GM18858 (cell line): ENCODE measurements around the gene TEX26.
"Not testable (repeated sequence)": the region's sequence is repeated elsewhere in the genome, so short reads cannot be mapped to it uniquely, and the experiment has no call there.

Experiments
- ATAC-seq: cut with Tn5 transposase; IDR thresholded peaks from one replicate; pipeline ENCODE4 v1.9.1; 2021; ENCODE audit not compliant: unreplicated experiment

TEX26 gene

GRCh38 chr13:30918662-30919405 is 13.6 kb upstream of the TEX26 start:
- ATAC-seq, result no peak

- no peak for ATAC-seq
These were observed 12.1 kb upstream of the TEX26 start for GRCh38 chr13:30920162-30920909.

GRCh38 chr13:30923418-30923817 is 9.0 kb upstream of the TEX26 start:
- no peak for ATAC-seq

GRCh38 chr13:30924721-30925120 is 7.7 kb upstream of the TEX26 start:
- no peak for ATAC-seq

- no peak for ATAC-seq
These were observed 7.0 kb upstream of the TEX26 start for GRCh38 chr13:30925429-30925828.

- ATAC-seq, result no peak
These were observed 5.7 kb upstream of the TEX26 start for GRCh38 chr13:30926781-30927180.

GRCh38 chr13:30927188-30927587 is 5.3 kb upstream of the TEX26 start:
- ATAC-seq, result not testable (repeated sequence)

GRCh38 chr13:30927595-30927994 is 4.9 kb upstream of the TEX26 start:
- no peak for ATAC-seq

GRCh38 chr13:30928978-30929377 is 3.5 kb upstream of the TEX26 start:
- no peak for ATAC-seq

- ATAC-seq, result no peak
These were observed 856 bp downstream of the TEX26 start for GRCh38 chr13:30933354-30933670.

- no peak for ATAC-seq
These were observed 1.9 kb downstream of the TEX26 start for GRCh38 chr13:30934381-30934780.

- ATAC-seq, result no peak
These were observed 2.3 kb downstream of the TEX26 start for GRCh38 chr13:30934803-30935202.

- ATAC-seq, result no peak
These were observed 4.5 kb downstream of the TEX26 start for GRCh38 chr13:30936971-30937370.

- no peak for ATAC-seq
These were observed 11.4 kb downstream of the TEX26 start for GRCh38 chr13:30943881-30944280.

GRCh38 chr13:30957258-30957943 is 24.9 kb downstream of the TEX26 start:
- no peak for ATAC-seq

GRCh38 chr13:30959678-30960077 is 27.2 kb downstream of the TEX26 start:
- ATAC-seq, result no peak

GRCh38 chr13:30963791-30964190 is 31.3 kb downstream of the TEX26 start:
- ATAC-seq, result no peak

- no peak for ATAC-seq
These were observed 32.9 kb downstream of the TEX26 start for GRCh38 chr13:30965380-30965779.

GRCh38 chr13:30966101-30966500 is 33.6 kb downstream of the TEX26 start:
- ATAC-seq, result no peak

- ATAC-seq, result no peak
These were observed 36.4 kb downstream of the TEX26 start for GRCh38 chr13:30968846-30969245.

- ATAC-seq, result no peak
These were observed 39.1 kb downstream of the TEX26 start for GRCh38 chr13:30971575-30971974.

- no peak for ATAC-seq
These were observed 40.5 kb downstream of the TEX26 start for GRCh38 chr13:30972888-30973377.
